Sigmoid colon (tissue), 7 donors: ENCODE data around the gene SF3B1. TPM values are rescaled to one million over a fixed set of nuclear protein-coding genes. Genes with fewer than 3 reads are reported as not detected.
"Not testable (repeated sequence)": the region's sequence is repeated elsewhere in the genome, so short reads cannot be mapped to it uniquely, and the experiment has no call there.

Experiments
- DNase-seq: peaks from one replicate; pipeline ENCODE4 v3.0.0-alpha.2; 2019
- H3K27ac ChIP-seq, 4 donors: fragments of 200-600 bp; sonication (generic); one replicate each; pipeline ENCODE4 v1.5.1; 2016 to 2019; ENCODE audit warnings: mild to moderate bottlenecking in 1 of 4
- H3K27me3 ChIP-seq, 3 donors: fragments of 200-600 bp; sonication (generic); one replicate each; pipeline ENCODE4 v1.5.1; 2019; ENCODE audit warnings: mild to moderate bottlenecking in 1 of 3
- H3K36me3 ChIP-seq, 4 donors: fragments of 200-600 bp; sonication (generic); one replicate each; pipeline ENCODE4 v1.5.1; 2016 to 2019
- H3K4me1 ChIP-seq, 4 donors: fragments of 200-600 bp; sonication (generic); one replicate each; pipeline ENCODE4 v1.5.1; 2017 to 2019
- H3K4me3 ChIP-seq, 4 donors: fragments of 200-600 bp; sonication (generic); one replicate each; pipeline ENCODE4 v1.5.1; 2017 to 2019; ENCODE audit warnings: mild to moderate bottlenecking in 2 of 4, moderate library complexity in 1 of 4
- H3K9me3 ChIP-seq, 4 donors: fragments of 200-600 bp in 3 of 4; sonication (generic) in 3 of 4; one replicate each; pipeline versions ENCODE4 v1.5.1 to v1.6.1; 2013 to 2019
- EP300 ChIP-seq, 4 donors: sonication (generic); formaldehyde crosslinking; IDR thresholded peaks; one replicate each; pipeline ENCODE4 v1.6.1; 2017; ENCODE audit warnings: antibody characterized with exemption in 4 of 4
- POLR2A ChIP-seq, 2 donors: fragments of 450-650 bp; IDR thresholded peaks; one replicate each; pipeline ENCODE4 v1.6.1; 2016; ENCODE audit warnings: antibody characterized with exemption in 2 of 2, mild to moderate bottlenecking in 2 of 2, moderate library complexity in 2 of 2
- POLR2AphosphoS5 ChIP-seq, 4 donors: sonication (generic); formaldehyde crosslinking; IDR thresholded peaks; one replicate each; pipeline ENCODE4 v1.6.1; 2017; ENCODE audit warnings: antibody characterized with exemption in 4 of 4
- WGBS, 2 donors: extraction: QIAGEN DNeasy Blood & Tissue Kit; methylation state at CpG; one replicate each; pipeline ENCODE4 v1.1.7; 2013; 5-methylcytosine and 5-hydroxymethylcytosine counted together
- intact Hi-C: fragments of 100-400 bp; cut with DNase I; formaldehyde crosslinking; loops from one replicate; pipeline ENCODE4 v1.15.1; 2023
- polyA plus RNA-seq, 3 donors: library from polyadenylated mRNA; stranded (reverse); fragments of 200-250 nt; gene quantifications; one replicate each; pipeline ENCODE4 v1.2.3, GENCODE V29; 2013
- total RNA-seq, 4 donors: library from RNA; depleted of rRNA; stranded (reverse); fragments of >200 nt; gene quantifications; one replicate each; pipeline ENCODE4 v1.1.0, GENCODE V29; 2016
- TF ChIP-seq, protein P1 (sequence below), 4 experiments: fragments of 450-650 bp in 3 of 4; fragments of 200-600 bp in 1 of 4; IDR thresholded peaks; one replicate each; pipeline ENCODE4 v1.5.1; 2016 to 2019; ENCODE audit warnings: antibody characterized with exemption in 4 of 4, mild to moderate bottlenecking in 3 of 4, moderate library complexity in 2 of 4
- donor health status: healthy with polysubstance abuse.
- donor health status: Bipolar disorder and iron deficiency.
- donor health status: healthy.

Gene SF3B1
- total and polyA plus RNA-seq, 7 donors = 61.5 to 475 (median 258) TPM

DNA sequence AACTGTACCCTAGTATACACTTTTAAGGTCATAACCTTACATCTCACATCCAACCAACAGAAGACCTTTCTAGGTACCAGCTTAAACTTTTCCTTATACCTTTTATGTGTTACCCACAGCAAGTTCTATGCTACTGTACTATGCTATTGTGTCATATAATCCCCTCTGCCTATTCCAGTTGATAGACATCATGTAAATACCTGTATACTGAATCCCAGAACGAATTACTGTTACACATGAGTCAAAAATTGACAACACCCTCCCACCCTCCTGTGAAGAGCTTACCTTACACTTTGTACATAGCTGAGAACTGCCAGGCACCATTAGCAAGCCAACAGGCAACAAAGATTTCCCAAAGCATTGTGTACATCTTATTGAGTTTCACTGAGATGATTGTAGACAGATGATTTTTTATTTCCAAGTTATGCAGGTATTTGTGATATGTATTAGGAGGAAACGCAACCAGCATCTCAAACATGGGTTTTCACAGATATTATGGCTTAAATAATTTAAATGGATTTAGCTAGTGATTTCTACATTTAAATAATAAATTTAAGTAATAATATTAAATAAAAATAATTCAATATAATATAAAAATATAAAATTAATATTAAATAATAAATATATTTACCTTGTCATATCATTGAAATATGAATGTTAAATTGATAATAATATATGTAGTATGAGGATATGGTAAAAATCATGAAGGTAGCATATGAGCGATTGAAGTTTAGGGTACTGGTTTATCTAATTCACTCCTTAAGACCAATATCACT lies 81.2 kb downstream of the SF3B1 start:
- intact Hi-C loops = no loop called here
- no peaks in the 10 kb centered on the region for H3K4me1 ChIP-seq
- H3K27me3 ChIP-seq = no peaks in the 10 kb centered on the region
- H3K9me3 ChIP-seq = no peaks in the 10 kb centered on the region
- TF ChIP-seq POLR2AphosphoS5 (IDR thresholded peaks at IDR 0.05) (no peak), EP300 (IDR thresholded peaks at IDR 0.05) (no peak), POLR2A (IDR thresholded peaks at IDR 0.05) (no peak)
- TF ChIP-seq, protein P1, sequence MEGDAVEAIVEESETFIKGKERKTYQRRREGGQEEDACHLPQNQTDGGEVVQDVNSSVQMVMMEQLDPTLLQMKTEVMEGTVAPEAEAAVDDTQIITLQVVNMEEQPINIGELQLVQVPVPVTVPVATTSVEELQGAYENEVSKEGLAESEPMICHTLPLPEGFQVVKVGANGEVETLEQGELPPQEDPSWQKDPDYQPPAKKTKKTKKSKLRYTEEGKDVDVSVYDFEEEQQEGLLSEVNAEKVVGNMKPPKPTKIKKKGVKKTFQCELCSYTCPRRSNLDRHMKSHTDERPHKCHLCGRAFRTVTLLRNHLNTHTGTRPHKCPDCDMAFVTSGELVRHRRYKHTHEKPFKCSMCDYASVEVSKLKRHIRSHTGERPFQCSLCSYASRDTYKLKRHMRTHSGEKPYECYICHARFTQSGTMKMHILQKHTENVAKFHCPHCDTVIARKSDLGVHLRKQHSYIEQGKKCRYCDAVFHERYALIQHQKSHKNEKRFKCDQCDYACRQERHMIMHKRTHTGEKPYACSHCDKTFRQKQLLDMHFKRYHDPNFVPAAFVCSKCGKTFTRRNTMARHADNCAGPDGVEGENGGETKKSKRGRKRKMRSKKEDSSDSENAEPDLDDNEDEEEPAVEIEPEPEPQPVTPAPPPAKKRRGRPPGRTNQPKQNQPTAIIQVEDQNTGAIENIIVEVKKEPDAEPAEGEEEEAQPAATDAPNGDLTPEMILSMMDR (IDR thresholded peaks at IDR 0.05) = no peak
- H3K36me3 ChIP-seq = no peaks in the 10 kb centered on the region
- no peak overlapping the region for H3K27ac ChIP-seq
- no peak overlapping the region for H3K4me3 ChIP-seq
- DNase-seq = no peak
- 85 to 90% methylated on average over 3 of the region's 3 CpGs for WGBS, 2 donors

DNA sequence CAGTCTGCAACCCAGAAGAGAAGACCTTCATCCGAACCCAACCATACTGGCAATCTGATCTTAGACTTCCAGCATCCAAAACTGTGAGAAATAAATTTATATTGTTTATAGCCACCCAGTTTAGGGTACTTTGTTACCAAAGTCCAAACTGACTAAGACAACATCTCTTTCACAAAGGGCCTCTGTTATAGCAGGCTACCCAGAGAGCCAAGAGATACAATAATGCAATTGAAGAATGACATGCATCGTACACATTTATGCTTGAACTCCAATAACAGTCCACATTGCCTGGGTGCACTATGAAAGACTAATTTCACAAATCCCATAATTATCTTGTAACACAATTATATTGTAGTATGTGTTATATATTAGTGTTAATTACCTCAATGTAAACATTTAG lies 85.1 kb downstream of the SF3B1 start:
- intact Hi-C loops = no loop called here
- 28 to 69% methylated on average over 2 of the region's 2 CpGs for WGBS, 2 donors
- Histone ChIP-seq H3K36me3 (no peaks in the 10 kb centered on the region), H3K27me3 (no peaks in the 10 kb centered on the region), H3K4me3 (no peak overlapping the region), H3K27ac (no peak overlapping the region), H3K4me1 (no peaks in the 10 kb centered on the region), H3K9me3 (no peaks in the 10 kb centered on the region)
- no peak for DNase-seq
- TF ChIP-seq POLR2A (IDR thresholded peaks at IDR 0.05) (no peak), EP300 (IDR thresholded peaks at IDR 0.05) (no peak), POLR2AphosphoS5 (IDR thresholded peaks at IDR 0.05) (no peak)
- TF ChIP-seq, protein P1 (IDR thresholded peaks at IDR 0.05) = no peak

DNA sequence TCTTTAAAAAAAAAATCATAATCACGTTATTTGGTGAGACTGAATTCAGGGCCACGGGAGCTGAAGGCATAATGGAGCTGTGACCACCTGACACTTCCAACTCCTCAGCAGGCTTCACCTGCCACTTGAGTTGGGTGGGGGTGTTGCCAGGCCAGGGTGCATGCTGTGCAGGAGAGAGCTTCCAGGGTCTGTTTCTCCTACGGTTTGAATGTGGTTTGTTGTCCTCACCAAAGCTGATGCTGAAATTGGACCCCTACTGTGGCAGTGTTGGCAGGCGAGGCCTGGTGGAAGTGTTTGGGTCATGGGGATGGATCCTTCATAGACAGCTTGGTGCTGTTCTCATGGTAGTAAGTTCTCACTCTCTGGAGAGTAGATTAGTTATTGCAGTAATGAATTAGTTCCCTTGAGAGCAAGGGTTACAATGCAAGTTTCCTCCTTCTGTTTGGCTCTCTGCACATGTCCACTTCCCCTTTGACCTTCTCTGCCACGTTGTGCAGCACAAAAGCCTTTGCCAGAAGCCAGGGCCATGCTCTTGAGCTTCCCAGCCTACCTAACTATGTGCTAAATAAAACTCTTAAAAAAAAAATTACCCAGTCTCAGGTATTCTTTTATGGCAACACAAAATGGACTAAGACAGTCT lies 86.0 kb downstream of the SF3B1 start:
- WGBS, 2 donors = 60 to 76% methylated on average over 5 of the region's 5 CpGs
- no peaks in the 10 kb centered on the region for H3K36me3 ChIP-seq
- H3K4me1 ChIP-seq = no peaks in the 10 kb centered on the region
- TF ChIP-seq POLR2AphosphoS5 (IDR thresholded peaks at IDR 0.05) = no peak
- TF ChIP-seq, protein P1 (IDR thresholded peaks at IDR 0.05) = no peak
- H3K27ac ChIP-seq = no peak overlapping the region
- no peak overlapping the region for H3K4me3 ChIP-seq
- H3K27me3 ChIP-seq = no peaks in the 10 kb centered on the region
- DNase-seq = no peak
- H3K9me3 ChIP-seq = no peaks in the 10 kb centered on the region
- intact Hi-C loops = no loop called here

DNA sequence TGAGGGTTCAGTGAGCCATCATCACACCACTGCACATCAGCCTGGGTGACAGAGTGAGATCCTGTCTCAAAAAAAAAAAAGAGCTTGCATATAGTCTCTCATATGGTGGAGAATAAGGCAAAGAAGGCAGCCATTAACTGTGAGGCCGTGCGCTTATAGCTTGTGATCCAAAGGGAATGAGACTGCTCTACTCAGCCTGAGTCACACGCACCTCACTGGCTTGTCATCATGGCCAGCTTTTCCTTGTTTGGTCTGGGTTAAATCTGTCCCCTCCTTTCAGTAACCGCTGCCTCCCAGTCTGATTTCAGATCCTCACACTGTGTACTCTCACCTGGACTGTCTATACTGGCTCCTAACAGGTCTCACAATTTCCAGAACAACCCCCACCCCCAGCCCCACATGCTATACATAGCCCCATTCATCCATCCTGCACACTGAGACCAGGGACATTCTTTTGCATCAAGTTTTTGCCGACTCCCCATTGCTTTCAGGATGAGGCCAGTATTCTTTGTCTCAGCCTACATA lies 88.9 kb downstream of the SF3B1 start:
- Histone ChIP-seq H3K27me3 (no peaks in the 10 kb centered on the region), H3K36me3 (no peaks in the 10 kb centered on the region), H3K4me3 (no peak overlapping the region), H3K9me3 (no peaks in the 10 kb centered on the region), H3K27ac (no peak overlapping the region), H3K4me1 (no peaks in the 10 kb centered on the region)
- no peak for TF ChIP-seq EP300 (IDR thresholded peaks at IDR 0.05)
- TF ChIP-seq, protein P1 (IDR thresholded peaks at IDR 0.05) = no peak
- no peak for TF ChIP-seq POLR2AphosphoS5 (IDR thresholded peaks at IDR 0.05)
- DNase-seq = no peak
- WGBS, 2 donors = 94 to 95% methylated on average over 5 of the region's 5 CpGs
- intact Hi-C loops = no loop called here

DNA sequence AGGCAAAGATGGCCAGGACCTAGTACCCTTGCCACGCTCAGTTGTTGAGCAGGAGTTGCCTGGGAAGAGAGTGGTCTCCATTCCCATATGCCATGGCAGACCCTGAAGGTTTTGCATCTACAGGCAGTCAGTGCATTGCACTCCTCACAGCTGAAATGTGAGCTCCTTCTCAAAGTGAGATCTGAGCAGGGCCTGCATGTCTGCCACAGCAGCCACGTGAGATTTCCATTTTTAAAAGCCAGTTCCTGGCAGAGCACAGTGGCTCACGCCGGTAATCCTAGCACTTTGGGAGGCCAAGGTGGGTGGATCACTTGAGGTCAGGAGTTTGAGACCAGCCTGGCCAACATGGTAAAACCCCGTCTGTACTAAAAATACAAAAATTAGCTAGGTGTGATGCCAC lies 90.9 kb downstream of the SF3B1 start:
- H3K4me3 ChIP-seq, H3K9me3 ChIP-seq, intact Hi-C loops, H3K4me1 ChIP-seq, H3K27me3 ChIP-seq, H3K27ac ChIP-seq, H3K36me3 ChIP-seq, DNase-seq: not testable (repeated sequence)
- WGBS, 2 donors = 89 to 91% methylated on average over 5 of the region's 5 CpGs
